GM18505 (cell line): Measurements from ENCODE around the gene SPATA3.
"Not testable (repeated sequence)": the region's sequence is repeated elsewhere in the genome, so short reads cannot be mapped to it uniquely, and the experiment has no call there.

Source experiments
- ATAC-seq: cut with Tn5 transposase; IDR thresholded peaks from one replicate; pipeline ENCODE4 v1.9.1; 2021; ENCODE audit not compliant: unreplicated experiment
- POLR2A ChIP-seq: IDR thresholded peaks from 4 replicates; pipeline ENCODE4 v1.6.1; 2011; ENCODE audit warnings: borderline replicate concordance; ENCODE audit not compliant: insufficient read depth, insufficient read length; ENCODE audit errors: extremely low read depth

The SPATA3 gene

DNA sequence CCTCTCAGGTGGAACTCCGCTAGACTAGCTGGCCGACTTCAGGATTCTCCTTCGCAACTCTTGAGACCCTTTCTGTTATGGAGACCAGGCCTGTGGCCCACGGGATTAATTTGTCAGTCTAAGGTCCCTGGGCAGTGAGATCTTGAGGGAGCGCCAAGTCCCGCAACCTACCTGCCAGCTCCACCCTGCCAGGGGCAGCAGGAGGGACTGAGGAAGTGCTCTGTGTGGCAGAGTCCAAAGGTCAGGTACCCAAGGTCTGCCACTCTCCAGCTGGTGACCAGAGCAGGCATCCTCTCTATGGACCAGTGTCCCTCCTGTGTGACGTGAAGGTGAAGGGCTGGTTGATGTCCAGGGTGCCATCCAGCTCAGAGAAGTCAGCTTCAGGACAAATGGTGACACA, 4.3 kb upstream of the SPATA3 start:
- TF ChIP-seq POLR2A = no peak
- ATAC-seq = no peak

DNA sequence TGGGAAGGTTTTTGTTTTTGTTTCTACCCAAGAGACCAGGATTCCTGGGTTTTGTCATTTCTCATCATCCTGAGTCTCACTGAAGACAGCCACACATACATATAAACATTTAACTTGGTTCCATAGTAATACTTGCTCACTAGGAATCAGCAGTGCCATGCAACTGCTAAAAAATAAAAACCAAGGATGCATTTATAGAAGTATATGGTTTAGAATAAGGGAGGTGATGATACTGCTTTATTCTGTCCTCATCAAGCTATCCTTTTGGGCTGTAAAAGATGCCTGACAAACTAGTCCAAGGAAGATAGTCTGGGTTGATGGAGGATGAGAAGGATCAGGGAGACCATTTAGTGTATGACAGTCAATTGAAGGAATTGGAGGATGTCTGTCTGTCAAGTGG, 740 bp downstream of the SPATA3 start:
- no peak for ATAC-seq
- no peak for TF ChIP-seq POLR2A

DNA sequence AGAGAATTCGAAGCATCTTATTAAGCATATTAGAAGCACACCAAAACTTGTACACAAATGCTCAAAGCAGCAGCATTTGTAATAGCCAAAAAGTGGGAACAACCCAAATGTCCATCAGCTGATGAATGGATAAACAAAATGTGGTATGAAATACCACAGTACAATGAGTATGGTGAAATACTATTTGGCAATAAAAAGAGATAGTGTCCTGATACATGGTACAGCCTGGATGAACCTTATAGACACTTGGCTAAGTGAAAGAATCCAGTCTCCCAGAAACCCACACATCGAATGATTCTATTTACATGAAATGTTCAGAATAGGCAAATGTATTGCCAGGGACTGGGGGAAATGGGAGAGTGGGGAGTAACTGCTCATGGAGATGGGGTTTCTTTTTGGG, 3.0 kb downstream of the SPATA3 start:
- TF ChIP-seq POLR2A = no peak
- no peak for ATAC-seq

DNA sequence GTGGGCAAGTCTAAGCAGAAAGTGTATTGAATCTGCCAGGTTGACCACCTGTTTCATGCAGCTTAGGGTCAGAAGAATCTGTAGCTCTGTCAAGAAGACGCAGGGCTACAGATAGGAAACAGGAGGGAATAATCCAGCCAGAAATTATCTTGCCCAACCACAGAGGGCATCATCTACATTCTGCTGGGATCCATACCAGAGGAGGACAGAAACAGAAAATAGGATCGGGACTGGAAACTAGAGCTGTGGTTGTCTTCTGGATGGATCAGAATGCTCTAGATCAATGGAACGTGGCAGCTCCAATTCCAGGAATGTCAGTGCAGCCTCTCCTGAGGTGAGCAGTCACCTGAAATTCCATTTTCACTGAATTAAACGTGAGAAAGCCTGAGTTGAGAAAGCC, 3.6 kb downstream of the SPATA3 start:
- no peak for TF ChIP-seq POLR2A
- ATAC-seq = no peak

DNA sequence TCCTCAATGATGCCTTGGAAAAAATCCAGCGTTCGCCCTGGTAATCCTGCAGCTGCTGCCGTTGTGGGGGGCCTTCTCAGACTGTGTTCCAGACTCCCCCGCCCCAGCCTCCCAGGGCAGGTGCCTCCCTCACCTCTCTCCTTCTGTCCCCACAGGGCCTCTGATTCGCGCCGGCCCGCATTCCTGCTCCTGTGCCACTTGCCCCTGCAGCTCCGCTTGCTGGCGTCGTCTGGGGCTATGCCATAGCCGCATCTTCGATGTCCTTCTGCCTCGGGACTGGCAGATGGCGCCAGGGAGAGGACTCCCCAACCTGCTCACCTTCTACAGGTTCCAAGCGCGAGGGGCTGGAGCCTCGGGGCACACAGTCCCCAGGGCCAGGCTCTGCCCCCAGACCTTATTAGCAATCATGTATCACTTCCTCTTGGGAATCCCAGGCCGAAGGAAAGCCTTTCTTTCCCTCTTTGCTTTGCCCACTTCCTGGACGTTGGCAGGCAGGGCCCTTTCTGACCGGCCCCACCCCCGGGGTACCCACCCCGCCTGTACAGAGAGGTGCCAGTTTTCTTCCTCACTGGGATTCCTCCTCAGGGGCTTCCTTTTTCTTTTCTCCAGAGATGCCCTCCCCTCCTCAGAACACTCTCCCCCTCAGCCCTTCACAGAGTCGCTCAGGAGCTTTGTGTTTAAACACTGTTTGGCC, 4.4 kb downstream of the SPATA3 start:
- no peak for TF ChIP-seq POLR2A
- ATAC-seq = no peak

DNA sequence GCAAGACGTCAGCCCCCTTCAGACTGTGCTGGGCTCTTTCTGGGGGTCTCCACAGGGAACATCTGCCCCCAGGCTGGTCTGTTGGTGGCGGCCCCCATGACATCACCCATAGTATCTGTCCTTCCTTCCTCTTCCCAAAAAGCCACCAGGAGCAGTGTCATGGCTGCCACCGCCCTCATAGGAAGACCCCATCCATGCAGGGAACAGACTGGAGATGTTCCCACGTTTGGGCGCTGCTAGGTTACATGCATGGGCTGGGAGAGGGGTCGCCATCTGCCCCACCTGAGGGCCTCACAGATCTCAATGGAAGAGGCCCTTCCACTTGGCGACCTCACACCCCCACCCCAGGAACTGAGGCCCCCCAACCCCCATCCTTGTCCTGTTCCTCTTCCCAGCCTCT, 5.1 kb downstream of the SPATA3 start:
- no peak for ATAC-seq
- TF ChIP-seq POLR2A = no peak

DNA sequence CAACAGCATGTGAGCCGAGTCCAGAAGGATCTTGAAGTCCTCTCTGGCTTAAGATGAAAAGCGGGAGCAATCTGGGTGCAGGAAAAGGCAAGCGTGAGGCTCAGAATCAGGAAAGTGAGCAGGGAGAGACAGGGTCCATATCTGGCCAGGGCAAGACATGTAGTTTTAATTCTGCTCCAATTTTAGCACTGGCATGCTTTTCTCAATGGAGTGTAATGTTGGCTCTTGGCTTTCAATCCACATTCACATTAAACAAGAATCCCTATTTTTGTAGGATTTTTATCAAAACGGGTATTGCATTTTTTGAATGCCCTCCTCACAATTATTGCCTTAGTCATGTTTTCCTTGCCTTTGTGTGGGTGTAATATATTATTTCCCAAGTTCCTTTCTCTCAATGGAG, 6.0 kb downstream of the SPATA3 start:
- ATAC-seq = no peak

DNA sequence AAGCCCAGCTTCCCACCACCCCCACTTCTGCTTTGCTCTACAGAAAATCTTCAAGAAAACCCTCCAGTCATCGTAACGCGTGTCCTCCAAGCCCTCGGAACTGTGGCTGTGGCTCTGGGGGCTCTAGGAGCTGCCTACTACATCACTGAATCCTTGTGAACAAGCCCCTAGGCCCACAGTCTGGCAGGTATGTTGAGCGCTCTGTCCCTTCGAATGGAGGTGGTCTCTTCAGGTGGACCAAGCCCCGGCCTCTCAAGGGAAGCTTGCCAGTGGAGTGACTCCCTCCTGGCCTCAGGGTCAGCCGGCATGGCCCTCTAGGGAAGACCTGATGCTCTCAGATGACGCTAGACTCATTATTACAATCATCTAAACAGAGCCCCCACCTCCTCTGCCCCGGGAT, 6.7 kb downstream of the SPATA3 start:
- TF ChIP-seq POLR2A = no peak
- no peak for ATAC-seq

More for the DNA sequence above, 6.0 kb downstream of the SPATA3 start:
- TF ChIP-seq POLR2A = no peak

DNA sequence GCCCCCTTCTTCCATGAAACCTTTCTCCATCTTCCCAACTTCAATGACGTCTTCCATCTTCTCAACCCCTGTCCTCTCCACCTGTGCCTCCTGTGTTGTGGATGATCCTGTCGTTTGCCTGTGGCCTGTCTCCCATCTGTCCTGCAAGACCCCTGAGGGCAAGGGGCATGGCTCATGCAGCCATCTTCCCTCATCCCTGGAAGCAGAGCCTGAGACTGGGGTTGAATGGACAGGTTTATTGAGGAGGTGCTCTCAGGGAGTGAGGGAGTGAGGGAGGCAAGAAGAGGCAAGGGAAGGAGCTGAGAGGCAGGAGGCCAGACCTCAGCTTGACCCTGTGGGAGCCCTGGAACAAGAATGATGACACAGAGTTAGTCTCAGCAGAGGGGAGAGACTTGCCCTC, 7.3 kb downstream of the SPATA3 start:
- ATAC-seq = no peak
- no peak for TF ChIP-seq POLR2A

DNA sequence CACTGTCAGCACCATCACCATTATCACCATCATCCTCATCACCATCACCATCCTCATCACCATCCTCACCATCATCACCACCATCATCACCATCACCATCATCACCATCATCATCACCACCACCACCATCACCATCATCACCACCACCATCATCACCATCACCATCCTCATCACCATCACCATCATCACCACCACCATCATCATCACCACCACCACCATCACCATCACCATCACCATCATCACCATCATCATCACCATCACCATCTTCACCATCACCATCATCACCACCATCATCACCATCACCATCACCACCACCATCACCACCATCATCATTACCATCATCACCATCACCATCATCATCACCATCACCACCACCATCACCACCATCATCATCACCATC, 9.0 kb downstream of the SPATA3 start:
- not testable (repeated sequence) for ATAC-seq

DNA sequence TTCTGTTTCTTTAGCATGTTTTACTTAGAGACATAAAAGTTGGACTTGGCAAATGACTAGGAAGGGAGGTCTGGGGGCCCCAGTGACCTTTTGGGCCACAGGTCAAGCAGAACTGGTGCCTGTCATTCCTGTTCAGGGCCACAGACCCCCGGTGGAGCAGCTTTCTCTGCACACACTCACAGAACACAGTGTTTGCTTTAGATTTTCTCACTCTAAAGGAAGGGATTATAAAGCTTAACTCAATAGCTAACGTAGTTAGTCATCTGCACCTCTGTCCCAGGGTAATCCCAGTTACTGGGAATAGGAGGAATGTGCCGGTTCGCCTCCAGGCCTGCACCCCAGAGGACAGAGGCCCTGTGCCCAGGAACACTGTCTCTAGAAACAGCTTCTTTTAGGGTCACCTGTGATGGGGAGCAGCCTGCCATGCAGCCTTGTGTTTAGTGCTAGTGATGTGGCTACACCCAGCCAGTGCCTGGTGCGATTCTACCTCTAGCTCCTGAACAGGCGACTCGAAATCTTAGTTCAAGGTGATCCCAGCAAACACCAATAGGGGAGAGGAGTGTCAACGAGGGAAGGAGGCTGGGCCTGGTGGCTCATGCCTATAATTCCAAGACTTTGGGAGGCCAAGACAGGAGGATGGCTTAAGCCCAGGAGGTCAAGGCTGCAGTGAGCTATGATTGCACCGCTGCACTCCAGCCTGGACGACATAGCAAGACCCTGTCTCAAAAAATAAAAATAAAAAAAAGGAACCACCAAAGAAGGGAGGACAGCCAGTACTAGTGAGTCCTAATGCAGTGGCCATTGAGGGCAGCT, 11.6 kb downstream of the SPATA3 start:
- no peak for ATAC-seq
- no peak for TF ChIP-seq POLR2A

DNA sequence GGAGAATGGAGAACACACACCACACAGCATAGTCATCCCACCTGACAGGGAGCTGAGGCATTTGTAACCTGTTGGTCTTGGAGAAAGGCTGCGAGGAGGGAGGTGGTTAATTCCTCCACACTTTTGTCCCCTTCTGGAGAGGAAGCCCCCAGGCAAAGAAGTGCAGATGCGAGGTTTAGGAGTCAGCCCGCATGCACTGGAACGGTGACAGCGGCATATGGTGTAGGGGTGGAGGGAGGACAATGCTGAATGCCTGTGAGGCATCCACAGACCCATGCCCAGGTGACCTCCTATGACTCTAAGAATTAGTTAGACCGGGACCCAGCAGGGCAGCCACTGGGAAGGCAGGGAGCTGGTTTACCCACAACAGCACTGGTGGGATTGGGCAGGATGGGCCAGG, 12.2 kb downstream of the SPATA3 start:
- TF ChIP-seq POLR2A = no peak
- no peak for ATAC-seq

DNA sequence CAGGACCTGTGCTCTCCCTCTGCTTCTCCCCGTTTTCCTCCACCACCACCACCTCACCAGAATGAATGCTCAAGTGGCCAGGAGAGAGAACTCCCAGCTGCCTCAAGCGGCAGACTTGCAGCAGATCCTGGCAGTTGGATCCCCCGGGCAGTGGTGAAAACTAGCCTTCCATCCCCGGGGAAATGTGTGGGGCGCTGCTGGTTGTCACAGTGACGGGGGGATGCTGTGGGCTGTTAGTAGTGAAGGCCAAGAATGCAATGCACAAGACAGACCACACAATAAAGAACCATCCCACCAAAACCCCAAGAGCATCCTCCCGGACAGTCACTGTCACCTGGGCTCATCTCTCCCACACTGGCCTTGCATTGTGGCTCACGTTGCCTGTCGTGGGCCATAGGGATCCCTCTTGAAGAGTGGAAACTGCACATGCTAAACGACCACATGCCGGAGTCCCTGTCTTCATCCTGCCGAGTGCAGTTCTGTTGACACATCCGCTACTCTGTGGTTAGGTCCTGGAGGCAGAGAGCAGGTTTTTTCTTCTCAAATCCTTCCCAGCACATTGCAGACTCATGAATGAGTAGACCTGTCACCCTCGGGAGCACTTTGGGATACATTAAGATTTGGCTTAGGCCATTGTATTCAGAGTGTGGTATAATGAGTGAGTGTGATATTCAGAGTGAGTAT, 13.5 kb downstream of the SPATA3 start:
- no peak for ATAC-seq
- TF ChIP-seq POLR2A = no peak

DNA sequence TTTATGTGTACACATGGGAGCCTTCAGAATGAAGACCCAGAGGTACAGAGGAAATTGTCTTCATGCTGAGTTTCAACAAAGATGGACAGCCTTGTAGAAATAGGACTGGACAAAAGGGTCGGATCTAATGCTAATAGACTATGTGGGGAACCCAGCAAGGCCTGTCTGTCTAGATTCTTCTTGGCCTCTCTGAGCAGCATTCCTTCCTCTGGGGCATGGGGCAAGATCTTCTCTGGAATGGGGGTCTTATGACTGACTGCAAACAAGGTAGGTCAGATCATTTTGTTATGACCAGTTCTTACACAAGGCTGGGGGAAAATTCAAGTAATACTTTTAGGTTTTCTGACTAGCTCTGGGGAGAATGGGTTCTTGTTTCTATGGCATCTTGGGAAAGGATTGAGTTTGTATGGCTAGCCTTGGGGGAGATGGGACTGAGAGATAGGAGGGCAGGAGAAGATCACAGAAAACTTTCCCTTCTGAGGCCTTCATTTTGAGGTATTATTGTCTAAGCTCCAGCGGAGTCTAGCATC, 14.3 kb downstream of the SPATA3 start:
- no peak for ATAC-seq
- no peak for TF ChIP-seq POLR2A

DNA sequence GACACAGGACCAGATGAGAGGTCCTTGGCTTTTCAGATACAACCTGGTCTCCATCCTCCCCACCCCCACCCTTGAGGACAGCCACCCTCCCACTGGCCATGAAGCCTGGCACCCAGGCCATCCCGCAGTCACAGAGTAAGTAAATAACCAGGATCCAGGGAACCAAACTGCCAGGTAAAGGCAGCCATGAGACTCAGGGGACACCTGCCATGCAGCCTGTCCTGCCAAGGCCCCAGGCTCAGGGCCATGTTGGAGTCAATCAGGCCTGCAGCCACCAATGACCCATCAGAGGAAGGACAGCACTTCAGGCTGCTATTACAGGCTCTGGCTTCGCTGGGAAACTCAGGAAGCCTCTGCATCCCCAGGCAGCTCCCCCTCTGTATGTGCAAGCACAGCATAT, 15.6 kb downstream of the SPATA3 start:
- no peak for ATAC-seq

More for the DNA sequence above, 15.6 kb downstream of the SPATA3 start:
- no peak for TF ChIP-seq POLR2A
